ENCODE measurements around the gene PARN. TPM values are rescaled to one million over a fixed set of nuclear protein-coding genes. Genes with fewer than 3 reads are reported as not detected.

PARN gene
- total RNA-seq, 4 donors from 2014 or later = 36.6 to 66.8 (median 53.5) TPM

GRCh38 chr16:14392960-14393359, 237.1 kb downstream of the PARN start:
- no peak for DNase-seq
- no peak overlapping the region for H3K4me3 ChIP-seq
- H3K36me3 ChIP-seq = no peaks in the 10 kb centered on the region
- no peaks in the 10 kb centered on the region for H3K27me3 ChIP-seq
- H3K27ac ChIP-seq = no peak overlapping the region
- no peak for TF ChIP-seq POLR2A (IDR thresholded peaks at IDR 0.05)
- TF ChIP-seq CTCF (IDR thresholded peaks at IDR 0.05) = no peak
- H3K4me1 ChIP-seq = no peaks in the 10 kb centered on the region
- no peaks in the 10 kb centered on the region for H3K9me3 ChIP-seq

GRCh38 chr16:14389359-14389758, 240.7 kb downstream of the PARN start:
- H3K9me3 ChIP-seq = no peaks in the 10 kb centered on the region
- no peaks in the 10 kb centered on the region for H3K4me1 ChIP-seq
- no peak overlapping the region for H3K4me3 ChIP-seq
- no peaks in the 10 kb centered on the region for H3K27me3 ChIP-seq
- no peaks in the 10 kb centered on the region for H3K36me3 ChIP-seq
- DNase-seq = no peak
- H3K27ac ChIP-seq = no peak overlapping the region
- TF ChIP-seq POLR2A (IDR thresholded peaks at IDR 0.05) (no peak), CTCF (IDR thresholded peaks at IDR 0.05) (no peak)

- no peaks in the 10 kb centered on the region for H3K9me3 ChIP-seq
- H3K36me3 ChIP-seq = no peaks in the 10 kb centered on the region
- no peak overlapping the region for H3K4me3 ChIP-seq
- H3K27ac ChIP-seq = no peak overlapping the region
- H3K27me3 ChIP-seq = no peaks in the 10 kb centered on the region
- DNase-seq = no peak
- TF ChIP-seq POLR2A (IDR thresholded peaks at IDR 0.05) (no peak), CTCF (IDR thresholded peaks at IDR 0.05) (no peak)
- no peaks in the 10 kb centered on the region for H3K4me1 ChIP-seq
Measured at GRCh38 chr16:14388243-14388642, 241.8 kb downstream of the PARN start.

GRCh38 chr16:14386115-14386514, 243.9 kb downstream of the PARN start:
- Histone ChIP-seq H3K27ac (no peak overlapping the region), H3K9me3 (no peaks in the 10 kb centered on the region), H3K4me3 (no peak overlapping the region), H3K36me3 (no peaks in the 10 kb centered on the region), H3K27me3 (no peaks in the 10 kb centered on the region), H3K4me1 (no peaks in the 10 kb centered on the region)
- no peak for DNase-seq
- no peak for TF ChIP-seq POLR2A (IDR thresholded peaks at IDR 0.05)
- TF ChIP-seq CTCF (IDR thresholded peaks at IDR 0.05) = no peak

Small RNA genes within 50 kb of the gene (small RNA-seq; reads per million reads assigned to genes)
- 0 reads per million in 2 donors for gene RN7SL274P
- gene RNU7-125P = 0 reads per million in 2 donors

Other genes with a start within 250 kb of the PARN start
- gene BFAR, start 2.7 kb upstream of the PARN start, total RNA-seq = 10 to 100 TPM; 58.6 to 77.2 (median 65.6) TPM
- gene PLA2G10, start 64.0 kb upstream of the PARN start, total RNA-seq = 10 to 100 TPM in 2 of 4 donors, 1 to 10 TPM in 2; 5.8 to 15.7 (median 10.7) TPM
- 1 to 10 TPM in 1 of 4 donors, not detected in 3; 1.1 TPM for gene NPIPA3, start 73.2 kb upstream of the PARN start, total RNA-seq
- 1 to 10 TPM in 1 of 4 donors, not detected in 3; 1.1 TPM for gene NPIPA2, start 112.3 kb upstream of the PARN start, total RNA-seq
- 10 to 100 TPM; 15.7 to 68.5 (median 59.2) TPM for gene NOMO1, start 203.5 kb upstream of the PARN start, total RNA-seq